OCI-LY7 (cell line): Measurements from ENCODE around the gene TMEM270.

Source experiments
- EZH2phosphoT487 ChIP-seq: fragments of 200-600 bp; sonication (generic); IDR thresholded peaks from 2 replicates; pipeline ENCODE4 v1.6.1; 2018; ENCODE audit warnings: low read depth, borderline replicate concordance, mild to moderate bottlenecking, mixed run types, antibody characterized with exemption, low read length, moderate library complexity, mixed read lengths
- TF ChIP-seq, protein P1 (sequence below): fragments of 200-600 bp; sonication (generic); conservative IDR thresholded peaks from 2 replicates; pipeline ENCODE4 v1.5.1; 2014; ENCODE audit warnings: mild to moderate bottlenecking, antibody characterized with exemption, low read length, moderate library complexity, mixed read lengths

DNA sequence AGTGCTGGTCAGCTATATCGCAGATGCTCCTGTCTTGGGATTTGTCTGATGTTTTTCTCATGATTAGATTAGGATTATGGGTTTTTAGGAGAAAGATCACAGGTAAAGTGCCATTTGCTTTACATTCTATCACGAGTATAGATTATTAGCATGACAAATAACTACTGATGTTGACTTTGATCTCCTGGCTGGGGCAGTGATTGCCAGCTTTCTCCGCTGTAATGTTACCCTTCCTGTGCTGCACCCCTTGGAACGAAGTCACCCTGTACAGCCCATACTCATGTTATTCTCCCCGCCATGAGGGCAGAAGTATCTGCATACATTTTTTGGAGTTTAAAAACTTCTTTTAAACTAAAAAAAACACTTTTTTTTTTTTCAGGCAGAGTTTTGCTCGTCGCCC, 40.9 kb upstream of the TMEM270 start:
- TF ChIP-seq, protein P1, sequence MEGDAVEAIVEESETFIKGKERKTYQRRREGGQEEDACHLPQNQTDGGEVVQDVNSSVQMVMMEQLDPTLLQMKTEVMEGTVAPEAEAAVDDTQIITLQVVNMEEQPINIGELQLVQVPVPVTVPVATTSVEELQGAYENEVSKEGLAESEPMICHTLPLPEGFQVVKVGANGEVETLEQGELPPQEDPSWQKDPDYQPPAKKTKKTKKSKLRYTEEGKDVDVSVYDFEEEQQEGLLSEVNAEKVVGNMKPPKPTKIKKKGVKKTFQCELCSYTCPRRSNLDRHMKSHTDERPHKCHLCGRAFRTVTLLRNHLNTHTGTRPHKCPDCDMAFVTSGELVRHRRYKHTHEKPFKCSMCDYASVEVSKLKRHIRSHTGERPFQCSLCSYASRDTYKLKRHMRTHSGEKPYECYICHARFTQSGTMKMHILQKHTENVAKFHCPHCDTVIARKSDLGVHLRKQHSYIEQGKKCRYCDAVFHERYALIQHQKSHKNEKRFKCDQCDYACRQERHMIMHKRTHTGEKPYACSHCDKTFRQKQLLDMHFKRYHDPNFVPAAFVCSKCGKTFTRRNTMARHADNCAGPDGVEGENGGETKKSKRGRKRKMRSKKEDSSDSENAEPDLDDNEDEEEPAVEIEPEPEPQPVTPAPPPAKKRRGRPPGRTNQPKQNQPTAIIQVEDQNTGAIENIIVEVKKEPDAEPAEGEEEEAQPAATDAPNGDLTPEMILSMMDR, result no peak
- TF ChIP-seq EZH2phosphoT487, result no peak
